Gastrocnemius medialis (tissue), 4 donors: ENCODE results near the gene WDR45B.

Experiments used
- POLR2A ChIP-seq, 2 donors: fragments of 450-650 bp; IDR thresholded peaks; one replicate each; pipeline ENCODE4 v1.6.1; 2017; ENCODE audit warnings: antibody characterized with exemption in 2 of 2, mild to moderate bottlenecking in 2 of 2, moderate library complexity in 2 of 2
- TF ChIP-seq, protein P1 (sequence below), 5 experiments: fragments of 450-650 bp in 3 of 5; fragments of 200-600 bp in 2 of 5; sonication (generic) in 2 of 5; IDR thresholded peaks in 4 of 5; conservative IDR thresholded peaks in 1 of 5; 1 replicate in 4 of 5; 2 replicates in 1 of 5; pipeline ENCODE4 v1.5.1; 2016 to 2019; ENCODE audit warnings: antibody characterized with exemption in 5 of 5, mild to moderate bottlenecking in 3 of 5, moderate library complexity in 3 of 5

DNA sequence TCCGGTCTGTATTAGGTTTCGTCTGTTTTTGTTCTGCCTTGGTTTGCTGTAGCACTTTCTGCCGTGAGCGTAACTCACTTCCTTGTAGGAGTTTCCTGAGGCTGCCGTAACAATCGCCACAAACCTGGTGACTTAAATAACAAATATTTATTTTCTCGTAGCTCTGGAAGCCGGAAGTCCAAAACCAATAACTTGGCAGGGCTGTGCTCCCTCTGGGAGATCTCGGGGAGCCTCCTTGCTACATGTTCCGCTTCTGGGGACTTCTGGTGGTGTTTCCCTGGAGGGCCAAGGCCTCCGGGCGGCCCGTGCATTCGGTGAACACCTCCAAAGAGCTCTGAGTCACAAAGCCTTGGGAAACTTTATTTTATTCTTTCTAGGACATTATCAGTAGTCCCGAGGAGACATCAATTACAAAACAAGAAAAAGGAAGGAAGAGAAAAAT, 6.8 kb upstream of the WDR45B start:
- TF ChIP-seq, protein P1, sequence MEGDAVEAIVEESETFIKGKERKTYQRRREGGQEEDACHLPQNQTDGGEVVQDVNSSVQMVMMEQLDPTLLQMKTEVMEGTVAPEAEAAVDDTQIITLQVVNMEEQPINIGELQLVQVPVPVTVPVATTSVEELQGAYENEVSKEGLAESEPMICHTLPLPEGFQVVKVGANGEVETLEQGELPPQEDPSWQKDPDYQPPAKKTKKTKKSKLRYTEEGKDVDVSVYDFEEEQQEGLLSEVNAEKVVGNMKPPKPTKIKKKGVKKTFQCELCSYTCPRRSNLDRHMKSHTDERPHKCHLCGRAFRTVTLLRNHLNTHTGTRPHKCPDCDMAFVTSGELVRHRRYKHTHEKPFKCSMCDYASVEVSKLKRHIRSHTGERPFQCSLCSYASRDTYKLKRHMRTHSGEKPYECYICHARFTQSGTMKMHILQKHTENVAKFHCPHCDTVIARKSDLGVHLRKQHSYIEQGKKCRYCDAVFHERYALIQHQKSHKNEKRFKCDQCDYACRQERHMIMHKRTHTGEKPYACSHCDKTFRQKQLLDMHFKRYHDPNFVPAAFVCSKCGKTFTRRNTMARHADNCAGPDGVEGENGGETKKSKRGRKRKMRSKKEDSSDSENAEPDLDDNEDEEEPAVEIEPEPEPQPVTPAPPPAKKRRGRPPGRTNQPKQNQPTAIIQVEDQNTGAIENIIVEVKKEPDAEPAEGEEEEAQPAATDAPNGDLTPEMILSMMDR (IDR thresholded peaks at IDR 0.05 in 4 of 5, conservative IDR thresholded peaks at IDR 0.05 in 1 of 5): no peak
- TF ChIP-seq POLR2A (IDR thresholded peaks at IDR 0.05): no peak
